ENCODE measurements around the gene FGF7. TPM values are rescaled to one million over a fixed set of nuclear protein-coding genes. Genes with fewer than 3 reads are reported as not detected.
A peak's percentile ranks its signal among the peaks of the same experiment; 100 is the strongest.

FGF7 gene
- total RNA-seq, 2 experiments from 2014 or later, result not detected

GRCh38 chr15:49421991-49422390 lies 1.1 kb upstream of the FGF7 start:
- CTCF ChIA-PET, result interaction anchor here (3.1 kb wide), 1 partner anchor 186 kb away, joined by 16 read pairs; no protein-coding TSS in a partner anchor
- Mint-ChIP-seq H3K4me1 (peaks cover 4% of the 10 kb centered on the region), H3K9me3 (no peaks in the 10 kb centered on the region), H3K36me3 (ENCODE audit: low read depth) (no peaks in the 10 kb centered on the region), H3K27ac (no peak overlapping the region), H3K27me3 (peaks cover 2% of the 10 kb centered on the region), H3K4me3 (peak overlapping the region; percentile 4)
- POLR2A ChIA-PET, result no interaction called here
- peak; percentile 55 for DNase-seq

- POLR2A ChIA-PET, result no interaction called here
- H3K36me3 Mint-ChIP-seq (ENCODE audit: low read depth), result no peaks in the 10 kb centered on the region
- no peak overlapping the region for H3K27ac Mint-ChIP-seq
- H3K27me3 Mint-ChIP-seq, result peaks cover 3% of the 10 kb centered on the region
- H3K9me3 Mint-ChIP-seq, result no peaks in the 10 kb centered on the region
- H3K4me3 Mint-ChIP-seq, result no peak overlapping the region
- CTCF ChIA-PET, result interaction anchor here (0.6 to 3.1 kb wide), 2 partner anchors 48 to 188 kb away, joined by 3 to 16 read pairs; no protein-coding TSS in a partner anchor
- peaks cover 4% of the 10 kb centered on the region for H3K4me1 Mint-ChIP-seq
- DNase-seq, result no peak
These were observed 984 bp downstream of the FGF7 start for GRCh38 chr15:49423901-49424550.

- H3K27ac Mint-ChIP-seq, result no peak overlapping the region
- no peaks in the 10 kb centered on the region for H3K36me3 Mint-ChIP-seq (ENCODE audit: low read depth)
- no peak for DNase-seq
- H3K4me3 Mint-ChIP-seq, result no peak overlapping the region
- CTCF ChIA-PET, result no interaction called here
- H3K9me3 Mint-ChIP-seq, result no peaks in the 10 kb centered on the region
- H3K27me3 Mint-ChIP-seq, result peaks cover 3% of the 10 kb centered on the region
- peaks cover 4% of the 10 kb centered on the region for H3K4me1 Mint-ChIP-seq
- POLR2A ChIA-PET, result no interaction called here
These were observed 1.9 kb downstream of the FGF7 start for GRCh38 chr15:49424954-49425353.

GRCh38 chr15:49427372-49427771 lies 4.3 kb downstream of the FGF7 start:
- no peak for DNase-seq
- ChIA-PET POLR2A (no interaction called here), CTCF (no interaction called here)
- H3K27me3 Mint-ChIP-seq, result peaks cover 10% of the 10 kb centered on the region
- H3K4me3 Mint-ChIP-seq, result no peak overlapping the region
- no peak overlapping the region for H3K27ac Mint-ChIP-seq
- no peaks in the 10 kb centered on the region for H3K4me1 Mint-ChIP-seq
- H3K36me3 Mint-ChIP-seq (ENCODE audit: low read depth), result no peaks in the 10 kb centered on the region
- H3K9me3 Mint-ChIP-seq, result no peaks in the 10 kb centered on the region

- CTCF ChIA-PET, result no interaction called here
- no peak overlapping the region for H3K4me3 Mint-ChIP-seq
These were observed 5.5 kb downstream of the FGF7 start for GRCh38 chr15:49428409-49429095.

GRCh38 chr15:49430046-49430445 lies 7.0 kb downstream of the FGF7 start:
- H3K9me3 Mint-ChIP-seq, result no peaks in the 10 kb centered on the region
- ChIA-PET POLR2A (no interaction called here), CTCF (no interaction called here)
- H3K36me3 Mint-ChIP-seq (ENCODE audit: low read depth), result no peaks in the 10 kb centered on the region
- no peaks in the 10 kb centered on the region for H3K4me1 Mint-ChIP-seq
- H3K4me3 Mint-ChIP-seq, result no peak overlapping the region
- no peak overlapping the region for H3K27ac Mint-ChIP-seq
- peaks cover 10% of the 10 kb centered on the region for H3K27me3 Mint-ChIP-seq
- no peak for DNase-seq

More at GRCh38 chr15:49428409-49429095, 5.5 kb downstream of the FGF7 start:
- Mint-ChIP-seq H3K27ac (no peak overlapping the region), H3K27me3 (peaks cover 10% of the 10 kb centered on the region), H3K36me3 (ENCODE audit: low read depth) (no peaks in the 10 kb centered on the region), H3K9me3 (no peaks in the 10 kb centered on the region), H3K4me1 (no peaks in the 10 kb centered on the region)
- no peak for DNase-seq
- POLR2A ChIA-PET, result no interaction called here

GRCh38 chr15:49435174-49435573 lies 12.1 kb downstream of the FGF7 start:
- Mint-ChIP-seq H3K9me3 (no peaks in the 10 kb centered on the region), H3K36me3 (ENCODE audit: low read depth) (no peaks in the 10 kb centered on the region), H3K27ac (no peak overlapping the region), H3K4me1 (no peaks in the 10 kb centered on the region), H3K4me3 (no peak overlapping the region), H3K27me3 (peaks cover 7% of the 10 kb centered on the region)
- ChIA-PET POLR2A (no interaction called here), CTCF (no interaction called here)
- no peak for DNase-seq

- no peak overlapping the region for H3K27ac Mint-ChIP-seq
- H3K36me3 Mint-ChIP-seq (ENCODE audit: low read depth), result no peaks in the 10 kb centered on the region
- DNase-seq, result no peak
- H3K9me3 Mint-ChIP-seq, result no peaks in the 10 kb centered on the region
- H3K4me3 Mint-ChIP-seq, result no peak overlapping the region
- ChIA-PET CTCF (no interaction called here), POLR2A (no interaction called here)
- H3K4me1 Mint-ChIP-seq, result no peaks in the 10 kb centered on the region
- no peaks in the 10 kb centered on the region for H3K27me3 Mint-ChIP-seq
These were observed 13.7 kb downstream of the FGF7 start for GRCh38 chr15:49436751-49437150.

- Mint-ChIP-seq H3K27me3 (peaks cover 4% of the 10 kb centered on the region), H3K4me3 (no peak overlapping the region), H3K36me3 (ENCODE audit: low read depth) (no peaks in the 10 kb centered on the region), H3K4me1 (no peaks in the 10 kb centered on the region), H3K27ac (no peak overlapping the region), H3K9me3 (no peaks in the 10 kb centered on the region)
- ChIA-PET POLR2A (no interaction called here), CTCF (no interaction called here)
- no peak for DNase-seq
These were observed 16.1 kb downstream of the FGF7 start for GRCh38 chr15:49438962-49439631.

GRCh38 chr15:49439678-49440395 lies 16.8 kb downstream of the FGF7 start:
- Mint-ChIP-seq H3K4me1 (no peaks in the 10 kb centered on the region), H3K27me3 (peaks cover 4% of the 10 kb centered on the region), H3K4me3 (no peak overlapping the region), H3K9me3 (no peaks in the 10 kb centered on the region), H3K36me3 (ENCODE audit: low read depth) (no peaks in the 10 kb centered on the region), H3K27ac (no peak overlapping the region)
- CTCF ChIA-PET, result no interaction called here
- POLR2A ChIA-PET, result no interaction called here
- no peak for DNase-seq

- peaks cover 9% of the 10 kb centered on the region for H3K27me3 Mint-ChIP-seq
- H3K4me1 Mint-ChIP-seq, result no peaks in the 10 kb centered on the region
- no peaks in the 10 kb centered on the region for H3K9me3 Mint-ChIP-seq
- POLR2A ChIA-PET, result no interaction called here
- no peak overlapping the region for H3K4me3 Mint-ChIP-seq
- DNase-seq, result no peak
- no peaks in the 10 kb centered on the region for H3K36me3 Mint-ChIP-seq (ENCODE audit: low read depth)
- CTCF ChIA-PET, result no interaction called here
- no peak overlapping the region for H3K27ac Mint-ChIP-seq
These were observed 18.3 kb downstream of the FGF7 start for GRCh38 chr15:49441356-49441755.

- peaks cover 14% of the 10 kb centered on the region for H3K27me3 Mint-ChIP-seq
- CTCF ChIA-PET, result no interaction called here
- no peak overlapping the region for H3K27ac Mint-ChIP-seq
- H3K9me3 Mint-ChIP-seq, result no peaks in the 10 kb centered on the region
- H3K4me1 Mint-ChIP-seq, result no peaks in the 10 kb centered on the region
- H3K4me3 Mint-ChIP-seq, result no peak overlapping the region
- POLR2A ChIA-PET, result no interaction called here
- no peak for DNase-seq
- H3K36me3 Mint-ChIP-seq (ENCODE audit: low read depth), result no peaks in the 10 kb centered on the region
These were observed 18.8 kb downstream of the FGF7 start for GRCh38 chr15:49441816-49442215.

- Mint-ChIP-seq H3K4me3 (no peak overlapping the region), H3K27me3 (peaks cover 14% of the 10 kb centered on the region), H3K4me1 (no peaks in the 10 kb centered on the region), H3K27ac (no peak overlapping the region), H3K9me3 (no peaks in the 10 kb centered on the region), H3K36me3 (ENCODE audit: low read depth) (no peaks in the 10 kb centered on the region)
- no peak for DNase-seq
- ChIA-PET POLR2A (no interaction called here), CTCF (no interaction called here)
These were observed 29.6 kb downstream of the FGF7 start for GRCh38 chr15:49452595-49452994.

Data from activated CD4-positive, alpha-beta T cell treated with anti-CD3 and anti-CD28 coated beads, Interleukin-2, amount 10 ng/mL, durations not matched to agents 7 days and 5 days (primary cell).